ENCODE results near the gene TBX2. TPM values are rescaled to one million over a fixed set of nuclear protein-coding genes. Genes with fewer than 3 reads are reported as not detected.
A peak's percentile ranks its signal among the peaks of the same experiment; 100 is the strongest.

Gene TBX2
- polyA plus RNA-seq, 1 donor (not counting 4 experiments of a cell fraction or from before 2014, with no cell fraction given), result not detected

DNA sequence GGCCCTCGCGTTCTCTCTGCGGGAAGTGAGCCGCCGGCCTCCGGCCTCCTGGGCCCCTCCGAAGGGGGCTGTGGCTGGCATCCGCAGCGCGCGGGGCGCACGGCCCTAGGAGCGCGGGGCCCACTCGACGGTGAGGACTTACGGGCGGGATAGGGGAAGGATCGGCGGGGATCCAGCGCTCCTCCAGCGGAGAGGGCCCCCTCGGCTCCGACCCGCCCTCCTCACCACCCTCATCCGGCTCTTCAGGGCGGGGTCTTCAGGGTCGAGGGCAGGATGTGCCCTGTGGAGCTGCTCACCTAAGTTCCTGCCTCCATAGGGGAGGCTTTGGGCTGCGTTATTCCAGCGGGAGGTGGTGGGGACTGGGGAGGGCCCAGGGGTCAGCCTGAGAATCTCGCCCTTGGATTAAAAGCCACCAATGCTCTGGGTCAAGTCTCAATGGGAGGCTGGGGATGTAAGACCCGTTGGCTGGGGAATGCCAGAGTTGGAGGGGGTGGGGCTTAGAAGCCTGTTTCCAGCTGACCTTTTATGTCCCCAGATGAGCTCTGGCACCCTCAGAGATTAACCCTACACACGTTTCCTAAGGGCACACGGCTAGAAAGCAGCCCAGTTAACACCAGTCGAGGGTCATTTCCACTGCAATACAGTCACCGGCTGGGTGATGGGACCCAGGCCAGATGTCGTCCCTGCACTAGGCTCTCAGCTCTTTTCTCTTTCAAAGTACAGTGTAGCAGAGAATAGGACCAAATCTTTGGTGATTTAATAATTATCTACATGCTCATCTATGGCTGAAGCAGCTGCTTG, 13.4 kb downstream of the TBX2 start:
- H3K27me3 ChIP-seq (ENCODE audit: control insufficient read depth, extremely low read depth, insufficient read depth, low read length), result peaks cover 22% of the 10 kb centered on the region
- H3K9me1 ChIP-seq (ENCODE audit: control insufficient read depth, extremely low read depth, insufficient read depth, low read length), result no peaks in the 10 kb centered on the region
- H3K79me2 ChIP-seq (ENCODE audit: control insufficient read depth, insufficient read depth, low read length), result no peaks in the 10 kb centered on the region
- H4K20me1 ChIP-seq (ENCODE audit: control insufficient read depth, extremely low read depth, insufficient read depth, low read length), result no peaks in the 10 kb centered on the region
- H3K9me3 ChIP-seq (ENCODE audit: control insufficient read depth, low read depth, low read length), result no peaks in the 10 kb centered on the region
- H3K4me3 ChIP-seq (ENCODE audit: control insufficient read depth in 2 of 3, extremely low read depth in 1 of 3, insufficient read depth in 2 of 3, low read depth in 1 of 3, low read length in 3 of 3), result peak overlapping the region; percentile 51 to 73 (median 68)
- H3K36me3 ChIP-seq (ENCODE audit: control insufficient read depth in 2 of 2, extremely low read depth in 1 of 2, insufficient read depth in 2 of 2, low read length in 2 of 2), result no peaks in the 10 kb centered on the region
- FAIRE-seq (no peak), DNase-seq (ENCODE audit: low read depth, low spot score) (no peak)
- dilution Hi-C loops (cut with MboI; ENCODE audit: extremely low pct_ligation_motif_present, low sequenced_read_pairs), result no loop called here
- TF ChIP-seq, protein P1, sequence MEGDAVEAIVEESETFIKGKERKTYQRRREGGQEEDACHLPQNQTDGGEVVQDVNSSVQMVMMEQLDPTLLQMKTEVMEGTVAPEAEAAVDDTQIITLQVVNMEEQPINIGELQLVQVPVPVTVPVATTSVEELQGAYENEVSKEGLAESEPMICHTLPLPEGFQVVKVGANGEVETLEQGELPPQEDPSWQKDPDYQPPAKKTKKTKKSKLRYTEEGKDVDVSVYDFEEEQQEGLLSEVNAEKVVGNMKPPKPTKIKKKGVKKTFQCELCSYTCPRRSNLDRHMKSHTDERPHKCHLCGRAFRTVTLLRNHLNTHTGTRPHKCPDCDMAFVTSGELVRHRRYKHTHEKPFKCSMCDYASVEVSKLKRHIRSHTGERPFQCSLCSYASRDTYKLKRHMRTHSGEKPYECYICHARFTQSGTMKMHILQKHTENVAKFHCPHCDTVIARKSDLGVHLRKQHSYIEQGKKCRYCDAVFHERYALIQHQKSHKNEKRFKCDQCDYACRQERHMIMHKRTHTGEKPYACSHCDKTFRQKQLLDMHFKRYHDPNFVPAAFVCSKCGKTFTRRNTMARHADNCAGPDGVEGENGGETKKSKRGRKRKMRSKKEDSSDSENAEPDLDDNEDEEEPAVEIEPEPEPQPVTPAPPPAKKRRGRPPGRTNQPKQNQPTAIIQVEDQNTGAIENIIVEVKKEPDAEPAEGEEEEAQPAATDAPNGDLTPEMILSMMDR (optimal IDR thresholded peaks at IDR 0.05 in 1 of 3, IDR thresholded peaks at IDR 0.05 in 1 of 3, conservative IDR thresholded peaks at IDR 0.05 in 1 of 3; ENCODE audit: extremely low read depth in 1 of 3, insufficient read depth in 2 of 3, low read length in 3 of 3), result no peak
- no peak for TF ChIP-seq EZH2 (IDR thresholded peaks at IDR 0.05; ENCODE audit: low read length)
- peak overlapping the region; percentile 80 for H2AFZ ChIP-seq (ENCODE audit: control insufficient read depth, low read length)
- H3K9ac ChIP-seq (ENCODE audit: control insufficient read depth, extremely low read depth, insufficient read depth, low read length), result peak overlapping the region; percentile 54
- peak overlapping the region; percentile 74 for H3K4me2 ChIP-seq (ENCODE audit: control insufficient read depth, extremely low read depth, insufficient read depth, low read depth, low read length)
- H3K4me1 ChIP-seq (ENCODE audit: control insufficient read depth, extremely low read depth, insufficient read depth, low read length), result no peaks in the 10 kb centered on the region
- no peak overlapping the region for H3K27ac ChIP-seq (ENCODE audit: control insufficient read depth, insufficient read depth, low read length)

DNA sequence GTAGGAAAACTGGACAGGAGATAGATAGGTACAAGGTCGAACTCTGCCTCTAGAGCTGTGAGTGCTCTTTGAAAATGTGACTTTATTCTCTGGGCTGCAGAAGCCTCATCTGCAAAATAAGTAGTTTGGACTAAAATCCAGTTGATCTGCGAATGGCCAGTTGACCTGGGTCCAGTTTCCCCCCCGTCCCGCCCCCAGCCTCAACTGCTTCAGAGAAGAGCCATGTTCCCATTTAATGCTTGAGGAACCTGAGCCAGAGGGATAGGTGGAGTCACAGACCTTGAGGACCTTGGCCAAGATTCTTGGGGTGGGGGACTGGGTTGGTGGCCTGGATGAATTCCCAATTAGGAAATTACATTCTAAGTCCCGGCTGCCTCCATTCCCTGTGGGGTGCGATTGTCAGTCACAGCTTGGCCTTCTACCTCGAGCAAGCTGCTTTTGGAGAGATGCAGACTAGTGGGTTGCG, 14.1 kb downstream of the TBX2 start:
- no peak overlapping the region for H3K9ac ChIP-seq (ENCODE audit: control insufficient read depth, extremely low read depth, insufficient read depth, low read length)

More for the DNA sequence above, 14.1 kb downstream of the TBX2 start:
- FAIRE-seq (no peak), DNase-seq (ENCODE audit: low read depth, low spot score) (no peak)
- no peaks in the 10 kb centered on the region for H3K79me2 ChIP-seq (ENCODE audit: control insufficient read depth, insufficient read depth, low read length)
- dilution Hi-C loops (cut with MboI; ENCODE audit: extremely low pct_ligation_motif_present, low sequenced_read_pairs), result no loop called here
- H3K4me3 ChIP-seq (ENCODE audit: control insufficient read depth in 2 of 3, extremely low read depth in 1 of 3, insufficient read depth in 2 of 3, low read depth in 1 of 3, low read length in 3 of 3), result no peak overlapping the region
- H3K27ac ChIP-seq (ENCODE audit: control insufficient read depth, insufficient read depth, low read length), result no peak overlapping the region
- H3K9me3 ChIP-seq (ENCODE audit: control insufficient read depth, low read depth, low read length), result no peaks in the 10 kb centered on the region
- no peaks in the 10 kb centered on the region for H4K20me1 ChIP-seq (ENCODE audit: control insufficient read depth, extremely low read depth, insufficient read depth, low read length)
- H3K36me3 ChIP-seq (ENCODE audit: control insufficient read depth in 2 of 2, extremely low read depth in 1 of 2, insufficient read depth in 2 of 2, low read length in 2 of 2), result no peaks in the 10 kb centered on the region
- H3K4me1 ChIP-seq (ENCODE audit: control insufficient read depth, extremely low read depth, insufficient read depth, low read length), result no peaks in the 10 kb centered on the region
- peaks cover 16% of the 10 kb centered on the region for H3K27me3 ChIP-seq (ENCODE audit: control insufficient read depth, extremely low read depth, insufficient read depth, low read length)
- no peaks in the 10 kb centered on the region for H3K9me1 ChIP-seq (ENCODE audit: control insufficient read depth, extremely low read depth, insufficient read depth, low read length)
- H2AFZ ChIP-seq (ENCODE audit: control insufficient read depth, low read length), result no peak overlapping the region
- no peak for TF ChIP-seq EZH2 (IDR thresholded peaks at IDR 0.05; ENCODE audit: low read length)
- TF ChIP-seq, protein P1 (optimal IDR thresholded peaks at IDR 0.05 in 1 of 3, IDR thresholded peaks at IDR 0.05 in 1 of 3, conservative IDR thresholded peaks at IDR 0.05 in 1 of 3; ENCODE audit: extremely low read depth in 1 of 3, insufficient read depth in 2 of 3, low read length in 3 of 3), result no peak
- no peak overlapping the region for H3K4me2 ChIP-seq (ENCODE audit: control insufficient read depth, extremely low read depth, insufficient read depth, low read depth, low read length)

Data from keratinocyte (primary cell).